ENCODE measurements around the gene THADA.

DNA sequence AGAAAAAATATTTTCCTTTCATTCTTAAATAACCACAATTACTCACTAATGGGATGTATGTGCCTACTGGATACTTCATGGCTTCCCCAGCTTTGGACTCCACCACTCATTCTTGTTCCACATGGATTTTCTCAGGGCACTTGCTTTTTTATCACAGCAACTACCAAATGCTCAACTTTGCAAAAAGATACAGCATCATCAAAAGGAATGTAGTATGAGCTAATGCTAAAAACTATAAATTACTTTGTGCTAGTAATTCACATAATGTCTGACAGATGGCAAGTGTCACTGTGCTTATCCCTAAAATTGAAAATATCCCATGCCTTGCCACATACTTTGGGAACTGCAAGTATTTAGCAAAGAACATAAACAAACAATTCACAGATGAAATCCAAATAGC lies 239.1 kb downstream of the THADA start:
- no peak for TF ChIP-seq CTCF (IDR thresholded peaks at IDR 0.05; ENCODE audit: poor library complexity)
- no peak for TF ChIP-seq EZH2 (IDR thresholded peaks at IDR 0.05; ENCODE audit: borderline replicate concordance)

Data from hepatocyte (in vitro differentiated cells).